Measurements from ENCODE around the gene S100PBP.

DNA sequence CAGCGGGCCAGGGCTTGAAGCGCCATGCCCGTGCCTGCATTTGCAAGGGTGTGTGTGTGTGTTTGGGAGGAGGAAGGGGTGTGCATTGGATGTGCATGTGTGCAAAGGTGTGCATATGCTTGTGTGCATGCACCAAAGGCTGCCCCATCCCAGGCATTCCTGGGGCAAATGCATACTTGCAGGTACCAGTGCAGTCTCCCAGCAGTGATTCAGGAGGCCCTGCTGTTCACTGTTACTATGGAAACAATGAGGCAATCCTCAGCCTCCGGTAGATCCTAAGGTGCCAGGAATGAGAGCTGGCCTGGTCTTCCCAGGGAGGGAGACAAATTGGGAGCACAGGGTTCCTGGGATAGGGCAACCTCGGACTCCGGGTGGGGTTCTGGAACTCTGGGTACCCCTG, 60.7 kb downstream of the S100PBP start:
- TF ChIP-seq, protein P1, sequence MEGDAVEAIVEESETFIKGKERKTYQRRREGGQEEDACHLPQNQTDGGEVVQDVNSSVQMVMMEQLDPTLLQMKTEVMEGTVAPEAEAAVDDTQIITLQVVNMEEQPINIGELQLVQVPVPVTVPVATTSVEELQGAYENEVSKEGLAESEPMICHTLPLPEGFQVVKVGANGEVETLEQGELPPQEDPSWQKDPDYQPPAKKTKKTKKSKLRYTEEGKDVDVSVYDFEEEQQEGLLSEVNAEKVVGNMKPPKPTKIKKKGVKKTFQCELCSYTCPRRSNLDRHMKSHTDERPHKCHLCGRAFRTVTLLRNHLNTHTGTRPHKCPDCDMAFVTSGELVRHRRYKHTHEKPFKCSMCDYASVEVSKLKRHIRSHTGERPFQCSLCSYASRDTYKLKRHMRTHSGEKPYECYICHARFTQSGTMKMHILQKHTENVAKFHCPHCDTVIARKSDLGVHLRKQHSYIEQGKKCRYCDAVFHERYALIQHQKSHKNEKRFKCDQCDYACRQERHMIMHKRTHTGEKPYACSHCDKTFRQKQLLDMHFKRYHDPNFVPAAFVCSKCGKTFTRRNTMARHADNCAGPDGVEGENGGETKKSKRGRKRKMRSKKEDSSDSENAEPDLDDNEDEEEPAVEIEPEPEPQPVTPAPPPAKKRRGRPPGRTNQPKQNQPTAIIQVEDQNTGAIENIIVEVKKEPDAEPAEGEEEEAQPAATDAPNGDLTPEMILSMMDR (IDR thresholded peaks at IDR 0.05) = no peak
- no peak for TF ChIP-seq POLR2A (IDR thresholded peaks at IDR 0.05; ENCODE audit: low read depth)

All from esophagus muscularis mucosa (tissue), 3 donors.